ENCODE results near the gene KCTD2.

KCTD2 gene

DNA sequence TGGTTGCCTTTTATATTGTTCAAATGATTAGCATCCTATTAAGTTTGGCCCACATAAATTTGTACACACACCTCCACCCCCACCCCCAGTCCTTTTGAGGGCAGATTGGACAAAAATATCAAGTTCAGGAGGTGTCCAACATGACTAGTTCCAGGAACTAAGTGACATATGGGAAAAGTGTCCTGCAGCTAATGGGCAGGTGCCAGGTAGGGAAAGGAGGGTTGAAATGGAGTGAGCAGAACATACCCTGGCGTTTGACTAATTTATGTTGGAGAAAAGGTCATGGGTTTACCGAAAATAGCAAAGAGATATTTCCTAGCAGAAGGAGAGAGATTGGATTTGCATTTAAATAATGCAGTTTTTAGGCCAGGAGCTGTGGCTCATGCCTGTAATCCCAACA is 4.9 kb downstream of the KCTD2 start:
- TF ChIP-seq, protein P1, sequence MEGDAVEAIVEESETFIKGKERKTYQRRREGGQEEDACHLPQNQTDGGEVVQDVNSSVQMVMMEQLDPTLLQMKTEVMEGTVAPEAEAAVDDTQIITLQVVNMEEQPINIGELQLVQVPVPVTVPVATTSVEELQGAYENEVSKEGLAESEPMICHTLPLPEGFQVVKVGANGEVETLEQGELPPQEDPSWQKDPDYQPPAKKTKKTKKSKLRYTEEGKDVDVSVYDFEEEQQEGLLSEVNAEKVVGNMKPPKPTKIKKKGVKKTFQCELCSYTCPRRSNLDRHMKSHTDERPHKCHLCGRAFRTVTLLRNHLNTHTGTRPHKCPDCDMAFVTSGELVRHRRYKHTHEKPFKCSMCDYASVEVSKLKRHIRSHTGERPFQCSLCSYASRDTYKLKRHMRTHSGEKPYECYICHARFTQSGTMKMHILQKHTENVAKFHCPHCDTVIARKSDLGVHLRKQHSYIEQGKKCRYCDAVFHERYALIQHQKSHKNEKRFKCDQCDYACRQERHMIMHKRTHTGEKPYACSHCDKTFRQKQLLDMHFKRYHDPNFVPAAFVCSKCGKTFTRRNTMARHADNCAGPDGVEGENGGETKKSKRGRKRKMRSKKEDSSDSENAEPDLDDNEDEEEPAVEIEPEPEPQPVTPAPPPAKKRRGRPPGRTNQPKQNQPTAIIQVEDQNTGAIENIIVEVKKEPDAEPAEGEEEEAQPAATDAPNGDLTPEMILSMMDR (IDR thresholded peaks at IDR 0.05; ENCODE audit: insufficient read depth, low read length, missing control alignments): no peak
- ChIA-PET CTCF (interaction anchor here (1.5 to 5.2 kb wide), 3 partner anchors 8 to 90 kb away, joined by 3 to 52 read pairs (median 6); no protein-coding TSS in a partner anchor), POLR2A (no interaction called here)
- DNase-seq (ENCODE audit: low read depth, low spot score): no peak
- H3K4me3 ChIP-seq (ENCODE audit: low read depth, low read length): no peak overlapping the region

DNA sequence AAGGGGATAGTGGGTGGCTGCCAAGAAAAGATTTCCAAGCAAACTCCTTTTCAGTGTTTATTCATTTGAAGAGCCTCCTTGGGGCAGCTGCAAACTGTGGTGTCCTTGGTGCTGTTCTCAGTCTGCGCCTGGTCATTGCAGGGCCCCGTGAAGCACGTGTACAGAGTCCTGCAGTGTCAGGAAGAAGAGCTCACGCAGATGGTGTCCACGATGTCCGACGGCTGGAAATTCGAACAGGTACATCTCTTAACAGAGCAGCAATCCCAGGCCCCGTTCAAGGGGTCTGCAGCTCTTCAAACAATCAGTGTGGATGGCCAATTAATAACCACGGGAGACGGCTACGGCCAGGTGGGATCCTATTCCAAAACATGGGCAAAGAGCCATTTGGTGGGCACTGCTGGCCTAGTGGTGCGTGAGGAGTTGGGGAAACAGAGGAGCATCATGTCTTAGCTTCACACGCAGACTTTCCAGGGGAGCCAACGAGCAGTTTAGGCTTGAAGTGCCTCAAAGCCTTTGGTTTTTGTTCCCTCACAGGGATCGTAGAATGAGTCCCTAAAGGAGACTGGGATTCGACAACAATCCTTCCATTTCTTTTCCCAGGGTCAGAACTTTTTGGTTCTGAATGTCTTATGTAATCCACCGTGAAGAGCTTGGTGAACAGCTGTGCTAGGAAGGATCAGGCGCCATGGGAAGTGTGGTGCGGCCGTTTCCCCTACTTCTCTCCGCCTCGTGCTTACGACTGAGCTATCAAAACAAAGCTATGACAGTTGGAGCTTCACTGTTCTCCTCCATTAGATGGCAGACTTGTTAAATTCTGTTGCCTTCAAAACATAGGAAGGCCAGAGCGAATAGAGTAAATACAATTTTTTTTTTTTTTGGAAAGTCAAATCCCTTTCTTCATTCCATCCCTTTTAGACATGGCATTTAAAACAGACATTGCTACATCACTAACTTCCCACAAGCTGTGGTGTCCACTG is 12.6 kb downstream of the KCTD2 start:
- ChIA-PET POLR2A (interaction anchor here (0.6 to 1.8 kb wide), 6 partner anchors 10 to 112 kb away, joined by 3 to 5 read pairs (median 4); partner anchors contain the start of genes ATP5PD, KCTD2 and NT5C), CTCF (interaction anchor here (0.6 to 12.2 kb wide), 37 partner anchors 10 to 420 kb away, joined by 3 to 146 read pairs (median 5); partner anchors contain the start of genes ARMC7, JPT1, KCTD2 and MIF4GD)
- no peak overlapping the region for H3K4me3 ChIP-seq (ENCODE audit: low read depth, low read length)
- no peak for DNase-seq (ENCODE audit: low read depth, low spot score)
- TF ChIP-seq, protein P1 (IDR thresholded peaks at IDR 0.05; ENCODE audit: insufficient read depth, low read length, missing control alignments): peak; percentile 53

DNA sequence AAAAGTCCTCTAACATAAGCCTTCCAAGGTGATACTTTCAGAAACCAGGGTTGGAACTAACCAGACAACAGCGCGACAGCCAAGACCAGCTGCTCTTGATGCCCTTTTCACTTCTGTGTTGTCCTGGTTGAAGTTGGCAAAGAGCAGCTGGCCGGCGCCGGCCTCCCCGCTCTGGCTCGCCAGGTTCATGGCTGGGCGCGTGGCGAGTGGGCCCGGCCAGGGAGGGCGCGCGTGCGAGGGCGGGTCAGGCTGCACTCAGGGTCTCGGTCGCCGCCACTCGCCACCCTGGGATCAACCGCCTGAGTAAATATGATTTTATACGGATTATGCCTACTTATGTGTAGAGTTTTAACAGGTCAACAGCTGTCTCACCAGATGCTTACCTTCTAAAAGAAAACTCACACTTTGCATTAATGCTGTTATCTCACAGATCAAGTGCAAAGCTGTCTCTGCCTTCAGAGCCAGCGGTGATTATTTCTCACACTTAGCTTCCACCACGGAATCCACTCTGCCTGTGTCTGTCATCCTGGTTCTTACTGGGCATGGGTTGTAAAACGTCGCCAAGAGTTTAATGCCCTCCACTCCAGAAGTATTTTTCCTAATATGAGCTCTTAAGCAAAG is 13.5 kb downstream of the KCTD2 start:
- ChIA-PET CTCF (interaction anchor here (0.7 to 12.2 kb wide), 31 partner anchors 11 to 352 kb away, joined by 3 to 146 read pairs (median 5); partner anchors contain the start of genes ARMC7, GRB2, JPT1 and KCTD2), POLR2A (interaction anchor here (0.9 to 1.8 kb wide), 5 partner anchors 11 to 111 kb away, joined by 3 to 5 read pairs (median 4); partner anchors contain the start of genes ATP5PD, KCTD2 and NT5C)
- DNase-seq (ENCODE audit: low read depth, low spot score): no peak
- TF ChIP-seq, protein P1 (IDR thresholded peaks at IDR 0.05; ENCODE audit: insufficient read depth, low read length, missing control alignments): no peak
- no peak overlapping the region for H3K4me3 ChIP-seq (ENCODE audit: low read depth, low read length)

DNA sequence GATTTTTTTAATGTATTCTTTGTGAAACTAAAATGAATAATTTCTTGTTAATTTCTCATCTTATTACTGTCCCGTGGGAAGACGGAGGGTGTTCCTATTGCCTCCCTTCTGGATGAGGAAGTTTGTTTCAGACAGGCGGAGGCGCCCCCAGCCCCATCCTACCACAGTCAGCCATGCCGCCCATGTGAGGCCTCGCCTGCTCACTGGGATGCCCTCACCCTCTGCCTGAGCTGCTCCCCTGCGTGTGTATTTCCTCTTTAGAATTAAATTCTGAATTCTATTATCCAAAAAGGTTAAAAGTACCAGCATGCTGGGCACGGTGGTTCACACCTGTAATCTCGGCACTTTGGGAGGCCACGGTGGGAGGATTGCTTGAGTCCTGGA is 14.0 kb downstream of the KCTD2 start:
- ChIA-PET CTCF (interaction anchor here (1.0 to 12.2 kb wide), 16 partner anchors 12 to 351 kb away, joined by 3 to 146 read pairs (median 30); partner anchors contain the start of genes ARMC7, GRB2, KCTD2 and MRPL58), POLR2A (interaction anchor here (0.7 to 1.0 kb wide), 2 partner anchors 29 to 59 kb away, joined by 3 read pairs; no protein-coding TSS in a partner anchor)
- TF ChIP-seq, protein P1 (IDR thresholded peaks at IDR 0.05; ENCODE audit: insufficient read depth, low read length, missing control alignments): no peak
- no peak for DNase-seq (ENCODE audit: low read depth, low spot score)
- H3K4me3 ChIP-seq (ENCODE audit: low read depth, low read length): no peak overlapping the region

DNA sequence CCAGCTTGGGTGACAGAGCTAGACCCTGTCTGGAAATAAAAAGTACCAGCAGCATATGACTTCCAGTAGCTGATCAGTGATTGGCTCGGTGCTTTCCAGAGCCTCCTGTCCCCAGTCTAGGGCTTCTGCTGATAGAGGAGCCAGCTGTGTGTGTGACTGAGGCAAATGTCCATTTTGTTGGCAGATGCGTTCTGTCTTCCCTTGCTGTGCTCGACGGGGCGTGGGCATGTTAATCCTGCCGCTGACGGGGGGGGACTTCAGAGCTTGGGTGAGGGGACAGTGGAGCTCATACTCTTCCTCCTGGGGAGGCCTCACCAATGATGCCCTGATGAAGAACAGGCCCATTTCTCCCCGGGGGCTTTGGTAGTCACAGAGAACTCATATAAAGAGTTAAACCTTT is 14.6 kb downstream of the KCTD2 start:
- TF ChIP-seq, protein P1 (IDR thresholded peaks at IDR 0.05; ENCODE audit: insufficient read depth, low read length, missing control alignments): no peak
- H3K4me3 ChIP-seq (ENCODE audit: low read depth, low read length): no peak overlapping the region
- ChIA-PET POLR2A (interaction anchor here (0.7 kb wide), 1 partner anchor 58 kb away, joined by 3 read pairs; no protein-coding TSS in a partner anchor), CTCF (interaction anchor here (1.0 to 12.2 kb wide), 13 partner anchors 12 to 344 kb away, joined by 3 to 146 read pairs (median 45); partner anchors contain the start of genes ARMC7, GRB2, KCTD2 and MIF4GD)
- no peak for DNase-seq (ENCODE audit: low read depth, low spot score)

Measured in AG04449 (cell line).